ENCODE results near the gene BRCA1. TPM values are rescaled to one million over a fixed set of nuclear protein-coding genes. Genes with fewer than 3 reads are reported as not detected.
"Not testable (repeated sequence)": the region's sequence is repeated elsewhere in the genome, so short reads cannot be mapped to it uniquely, and the experiment has no call there.

BRCA1 gene
- total RNA-seq, 1 donor from 2014 or later, result 6.0 TPM

GRCh38 chr17:43155666-43156065 lies 30.5 kb upstream of the BRCA1 start:
- Mint-ChIP-seq H3K36me3 (ENCODE audit: low read depth, unreplicated experiment) (peaks cover 8% of the 10 kb centered on the region), H3K27ac (ENCODE audit: unreplicated experiment) (no peak overlapping the region), H3K4me3 (ENCODE audit: unreplicated experiment) (no peak overlapping the region), H3K9me3 (ENCODE audit: unreplicated experiment) (peaks cover 4% of the 10 kb centered on the region), H3K27me3 (ENCODE audit: low read depth, unreplicated experiment) (no peaks in the 10 kb centered on the region), H3K4me1 (ENCODE audit: low read depth, unreplicated experiment) (no peaks in the 10 kb centered on the region)
- H3K4me3 ChIP-seq (ENCODE audit: insufficient read depth, low read depth, low read length), result no peak overlapping the region
- no peak for FAIRE-seq
- no peaks in the 10 kb centered on the region for H3K27me3 ChIP-seq (ENCODE audit: insufficient read depth, low read length)
- H3K4me1 ChIP-seq (ENCODE audit: insufficient read depth, low read length), result no peaks in the 10 kb centered on the region
- H3K9ac ChIP-seq (ENCODE audit: low read length), result no peak overlapping the region
- H3K4me2 ChIP-seq (ENCODE audit: low read length), result no peak overlapping the region
- no peak overlapping the region for H3K27ac ChIP-seq (ENCODE audit: low read depth, low read length)
- H3K79me2 ChIP-seq (ENCODE audit: insufficient read depth, low read length), result no peaks in the 10 kb centered on the region
- H3K36me3 ChIP-seq (ENCODE audit: insufficient read depth, low read length), result no peaks in the 10 kb centered on the region
- H3K9me3 ChIP-seq (ENCODE audit: insufficient read depth, low read depth, low read length), result no peaks in the 10 kb centered on the region
- DNase-seq (ENCODE audit: low read depth), result no peak
- H4K20me1 ChIP-seq (ENCODE audit: insufficient read depth, low read length), result no peaks in the 10 kb centered on the region
- no peak overlapping the region for H2AFZ ChIP-seq (ENCODE audit: low read depth, low read length)
- no peak for TF ChIP-seq CTCF (IDR thresholded peaks at IDR 0.05; ENCODE audit: insufficient read depth, low read depth, low read length)
- no peak for TF ChIP-seq EZH2 (IDR thresholded peaks at IDR 0.05; ENCODE audit: insufficient read depth, low read length)

- not testable (repeated sequence) for DNase-seq (ENCODE audit: low read depth); H2AFZ ChIP-seq (ENCODE audit: low read depth, low read length); H3K36me3 Mint-ChIP-seq (ENCODE audit: low read depth, unreplicated experiment); H3K79me2 ChIP-seq (ENCODE audit: insufficient read depth, low read length); H3K4me2 ChIP-seq (ENCODE audit: low read length); H3K27ac Mint-ChIP-seq (ENCODE audit: unreplicated experiment); H3K9me3 Mint-ChIP-seq (ENCODE audit: unreplicated experiment); H3K27me3 ChIP-seq (ENCODE audit: insufficient read depth, low read length); H4K20me1 ChIP-seq (ENCODE audit: insufficient read depth, low read length); FAIRE-seq; H3K9me3 ChIP-seq (ENCODE audit: insufficient read depth, low read depth, low read length); H3K27ac ChIP-seq (ENCODE audit: low read depth, low read length); H3K36me3 ChIP-seq (ENCODE audit: insufficient read depth, low read length); H3K4me3 Mint-ChIP-seq (ENCODE audit: unreplicated experiment); H3K9ac ChIP-seq (ENCODE audit: low read length); H3K4me1 ChIP-seq (ENCODE audit: insufficient read depth, low read length); H3K4me1 Mint-ChIP-seq (ENCODE audit: low read depth, unreplicated experiment); H3K4me3 ChIP-seq (ENCODE audit: insufficient read depth, low read depth, low read length); H3K27me3 Mint-ChIP-seq (ENCODE audit: low read depth, unreplicated experiment)
Measured at GRCh38 chr17:43153197-43153835, 28.2 kb upstream of the BRCA1 start.

- Histone ChIP-seq H3K79me2 (ENCODE audit: insufficient read depth, low read length) (no peaks in the 10 kb centered on the region), H3K4me1 (ENCODE audit: insufficient read depth, low read length) (no peaks in the 10 kb centered on the region), H3K36me3 (ENCODE audit: insufficient read depth, low read length) (no peaks in the 10 kb centered on the region), H3K27ac (ENCODE audit: low read depth, low read length) (no peak overlapping the region), H3K4me3 (ENCODE audit: insufficient read depth, low read depth, low read length) (no peak overlapping the region), H4K20me1 (ENCODE audit: insufficient read depth, low read length) (no peaks in the 10 kb centered on the region), H3K4me2 (ENCODE audit: low read length) (no peak overlapping the region), H3K9ac (ENCODE audit: low read length) (no peak overlapping the region), H3K27me3 (ENCODE audit: insufficient read depth, low read length) (no peaks in the 10 kb centered on the region), H3K9me3 (ENCODE audit: insufficient read depth, low read depth, low read length) (no peaks in the 10 kb centered on the region), H2AFZ (ENCODE audit: low read depth, low read length) (no peak overlapping the region)
- FAIRE-seq (no peak), DNase-seq (ENCODE audit: low read depth) (no peak)
- Mint-ChIP-seq H3K4me3 (ENCODE audit: unreplicated experiment) (no peak overlapping the region), H3K27me3 (ENCODE audit: low read depth, unreplicated experiment) (no peaks in the 10 kb centered on the region), H3K9me3 (ENCODE audit: unreplicated experiment) (peaks cover 4% of the 10 kb centered on the region), H3K4me1 (ENCODE audit: low read depth, unreplicated experiment) (no peaks in the 10 kb centered on the region), H3K36me3 (ENCODE audit: low read depth, unreplicated experiment) (peaks cover 9% of the 10 kb centered on the region), H3K27ac (ENCODE audit: unreplicated experiment) (no peak overlapping the region)
- TF ChIP-seq EZH2 (IDR thresholded peaks at IDR 0.05; ENCODE audit: insufficient read depth, low read length), result no peak
- TF ChIP-seq CTCF (IDR thresholded peaks at IDR 0.05; ENCODE audit: insufficient read depth, low read depth, low read length), result no peak
Measured at GRCh38 chr17:43151880-43152456, 26.8 kb upstream of the BRCA1 start.

Measured in astrocyte (in vitro differentiated cells and primary cell).